ENCODE data around the gene MCC.
A peak's percentile ranks its signal among the peaks of the same experiment; 100 is the strongest.
"Not testable (repeated sequence)": the region's sequence is repeated elsewhere in the genome, so short reads cannot be mapped to it uniquely, and the experiment has no call there.

The MCC gene

DNA sequence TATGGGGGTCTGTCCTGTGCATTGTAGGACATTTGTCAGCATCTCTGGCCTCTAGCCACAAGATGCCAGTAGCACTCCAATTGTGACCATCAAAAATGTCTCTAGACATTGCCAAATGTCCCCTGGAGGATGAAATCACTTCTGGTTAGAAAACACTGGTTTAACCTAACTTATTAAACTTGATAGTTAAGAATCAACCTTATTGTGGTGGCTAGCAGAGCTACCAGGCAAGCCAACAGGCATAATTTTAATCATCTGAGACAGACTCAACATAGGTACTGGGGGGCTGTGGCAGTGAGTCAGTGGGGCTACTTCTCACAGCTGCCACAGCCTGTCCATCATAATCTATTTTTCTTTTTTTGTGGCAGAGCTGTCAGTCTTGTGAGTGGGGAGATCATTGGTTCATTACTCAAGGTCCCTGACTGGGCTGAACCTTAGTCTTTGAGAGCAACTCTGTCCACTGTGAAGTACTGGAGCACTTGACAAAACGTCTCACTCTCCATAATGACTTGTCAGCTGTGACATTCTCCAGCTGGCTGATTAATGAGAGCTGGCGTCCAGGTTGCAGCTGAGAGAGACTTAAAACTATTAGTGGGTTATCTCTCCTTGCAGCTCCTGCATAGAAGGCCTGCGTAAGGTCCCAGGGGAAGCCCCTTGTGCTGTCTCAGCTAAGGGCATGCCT is 403.7 kb downstream of the MCC start:
- DNase-seq (ENCODE audit: low read depth in 2 of 2): no peak

- DNase-seq (ENCODE audit: low read depth in 2 of 2): no peak
These were observed 404.8 kb downstream of the MCC start for GRCh38 chr5:113083481-113083880.

- no peak for DNase-seq (ENCODE audit: low read depth in 2 of 2)
These were observed 405.7 kb downstream of the MCC start for GRCh38 chr5:113082547-113082905.

DNA sequence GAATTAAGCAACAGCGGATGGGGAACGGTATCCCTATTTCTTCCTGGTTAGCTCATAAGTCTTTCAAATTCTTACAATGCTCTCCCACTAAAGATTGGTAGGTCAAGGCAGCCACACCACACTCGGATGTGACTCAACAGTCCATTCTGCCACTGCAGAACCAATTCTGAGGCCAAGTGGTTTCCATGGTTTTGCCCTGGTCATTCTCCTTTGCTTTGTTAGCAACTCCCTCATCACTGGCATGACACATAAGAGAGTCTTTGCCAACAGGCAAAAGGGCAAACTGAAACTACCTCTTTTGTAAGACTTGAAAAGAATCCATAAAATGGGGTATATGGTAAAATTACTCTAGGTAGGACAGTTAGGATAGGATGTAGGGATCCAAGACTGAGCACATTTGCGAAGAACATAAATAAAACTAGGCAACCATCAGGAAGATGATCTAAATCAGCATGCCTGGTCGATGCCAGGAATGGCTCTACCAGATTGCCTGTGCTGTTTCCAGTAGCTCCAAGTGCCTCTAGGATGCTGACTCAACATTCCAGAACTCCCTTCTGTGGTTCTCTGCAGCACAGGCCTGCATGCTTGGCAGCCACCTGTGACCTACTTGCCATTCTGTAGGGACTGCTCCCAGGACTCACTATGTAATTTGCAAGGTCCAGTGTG is 406.2 kb downstream of the MCC start:
- no peak for DNase-seq (ENCODE audit: low read depth in 2 of 2)

DNA sequence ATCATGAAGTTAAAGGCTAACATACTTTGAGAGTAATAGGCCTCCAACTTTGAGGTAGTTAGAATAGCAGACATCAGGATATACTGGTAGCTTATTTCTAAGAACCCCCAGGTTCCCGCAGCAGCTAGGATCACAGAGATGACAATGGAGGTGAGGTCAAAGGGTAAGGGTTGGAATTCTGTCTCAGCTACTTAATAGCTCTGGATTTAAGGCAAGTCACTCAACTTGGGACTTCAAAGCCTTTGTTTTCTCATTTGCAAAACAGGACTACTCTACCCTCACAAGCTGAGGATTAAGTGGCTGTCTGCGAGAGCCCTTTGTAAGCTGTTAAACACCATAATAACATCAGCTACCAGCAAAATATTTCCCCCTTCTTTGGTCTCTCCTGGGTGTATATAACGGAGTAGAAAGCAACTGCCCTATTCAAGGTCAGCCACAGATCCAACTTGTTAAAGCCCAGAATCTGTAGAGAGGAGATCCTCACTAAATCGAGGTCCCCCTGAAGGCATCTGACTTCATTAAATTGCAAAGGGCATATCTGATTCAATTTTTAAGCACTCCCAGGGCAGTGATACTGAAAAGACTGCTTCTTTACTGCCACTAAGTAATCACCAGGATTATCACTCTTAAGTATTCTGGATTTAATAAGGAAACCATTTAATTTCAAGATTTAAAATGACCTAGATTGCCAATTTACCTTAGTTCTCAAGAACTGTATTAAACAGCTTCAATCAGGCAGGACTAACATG is 407.0 kb downstream of the MCC start:
- no peak for DNase-seq (ENCODE audit: low read depth in 2 of 2)

DNA sequence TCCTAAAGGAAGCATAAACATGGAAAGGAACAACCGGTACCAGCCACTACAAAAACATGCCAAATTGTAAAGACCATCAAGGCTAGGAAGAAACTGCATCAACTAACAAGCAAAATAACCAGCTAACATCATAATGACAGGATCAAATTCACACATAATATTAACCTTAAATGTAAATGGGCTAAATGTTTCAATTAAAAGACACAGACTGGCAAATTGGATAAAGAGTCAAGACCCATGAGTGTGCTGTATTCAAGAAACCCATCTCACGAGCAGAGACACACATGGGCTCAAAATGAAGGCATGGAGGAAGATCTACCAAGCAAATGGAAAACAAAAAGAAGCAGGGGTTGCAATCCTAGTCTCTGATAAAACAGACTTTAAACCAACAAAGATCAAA is 411.6 kb downstream of the MCC start:
- DNase-seq (ENCODE audit: low read depth in 2 of 2): not testable (repeated sequence)

DNA sequence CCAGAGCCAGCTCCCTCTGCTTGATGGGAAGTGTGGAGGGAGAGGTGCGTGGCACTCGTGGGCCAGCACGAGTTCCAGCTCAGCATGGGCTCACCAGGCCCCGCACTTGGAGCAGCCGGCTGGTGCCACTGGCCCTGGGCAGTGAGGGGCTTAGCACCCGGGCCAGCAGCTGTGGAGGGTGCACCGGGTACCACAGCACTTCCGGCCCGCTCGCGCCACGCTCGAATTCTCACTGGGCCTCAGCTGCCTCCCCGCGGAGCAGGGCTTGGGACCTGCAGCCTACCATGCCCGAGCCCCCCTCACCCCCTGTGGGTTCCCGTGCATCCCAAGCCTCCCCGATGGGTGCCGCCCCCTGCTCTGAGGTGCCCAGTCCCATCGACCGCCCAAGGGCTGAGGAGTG is 413.2 kb downstream of the MCC start:
- DNase-seq (ENCODE audit: low read depth in 2 of 2): no peak

- DNase-seq (ENCODE audit: low read depth in 2 of 2): peak in 1 of 2 donors; percentile 12
These were observed 414.6 kb downstream of the MCC start for GRCh38 chr5:113073629-113074034.

- no peak for DNase-seq (ENCODE audit: low read depth in 2 of 2)
These were observed 416.9 kb downstream of the MCC start for GRCh38 chr5:113071401-113071800.

DNA sequence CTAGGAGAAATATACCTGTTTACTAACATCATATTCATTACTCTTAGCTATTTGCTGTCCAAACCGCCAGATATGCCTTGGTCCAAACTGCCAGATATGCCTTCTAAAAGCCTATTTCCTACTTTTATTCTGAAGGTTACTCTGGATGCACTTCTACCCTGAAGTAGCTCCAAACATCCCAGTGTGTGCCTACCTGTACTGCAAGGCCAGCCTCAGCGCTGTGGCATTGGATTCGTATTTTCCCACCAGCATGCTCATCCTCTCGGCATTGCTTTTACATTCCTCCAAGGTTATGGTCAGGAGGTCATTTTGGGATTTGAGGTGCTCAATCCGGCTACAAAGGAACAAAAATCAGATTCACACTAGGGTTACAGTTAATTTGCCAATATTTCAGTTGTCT is 417.4 kb downstream of the MCC start:
- no peak for DNase-seq (ENCODE audit: low read depth in 2 of 2)

DNA sequence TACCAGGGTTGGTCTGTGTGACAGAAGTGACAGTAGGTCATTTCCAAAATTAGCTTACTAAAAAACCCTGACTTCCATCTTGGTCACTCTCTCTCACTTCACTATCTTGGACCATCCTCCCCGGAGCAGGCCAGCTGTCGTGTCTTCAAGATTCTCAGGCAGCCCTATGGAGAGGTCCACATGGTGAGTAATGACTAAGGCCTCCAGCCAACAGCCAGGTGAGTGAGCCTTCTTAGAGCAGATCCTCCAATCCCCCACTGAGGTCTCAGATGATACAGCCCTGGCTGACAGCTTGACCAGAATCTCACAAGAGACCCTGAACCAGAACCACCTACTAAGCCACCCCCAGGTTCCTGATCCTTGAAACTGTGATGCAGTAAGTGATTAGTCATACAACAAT is 419.7 kb downstream of the MCC start:
- no peak for DNase-seq (ENCODE audit: low read depth in 2 of 2)

GRCh38 chr5:113067635-113068344 is 420.5 kb downstream of the MCC start:
- DNase-seq (ENCODE audit: low read depth in 2 of 2): no peak

- DNase-seq (ENCODE audit: low read depth in 2 of 2): no peak
These were observed 422.6 kb downstream of the MCC start for GRCh38 chr5:113065626-113066025.

DNA sequence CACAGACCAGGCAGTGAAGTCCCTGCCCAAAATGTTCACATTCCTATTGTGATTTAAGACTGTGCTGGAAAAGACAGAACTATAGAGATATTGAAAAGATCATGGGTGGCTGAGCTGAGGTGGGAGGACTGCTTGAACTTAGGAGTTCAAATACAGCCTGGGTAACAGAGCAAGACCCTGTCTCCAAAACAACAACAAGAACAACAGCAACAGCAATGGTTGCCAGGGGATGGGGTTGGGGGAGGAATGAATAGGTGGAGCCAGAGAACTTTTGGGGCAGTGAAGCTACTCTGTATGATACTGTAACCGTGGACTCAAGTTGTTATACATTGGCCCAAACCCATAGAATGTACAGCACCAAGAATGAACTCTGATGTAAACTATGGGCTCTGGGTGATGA is 423.4 kb downstream of the MCC start:
- no peak for DNase-seq (ENCODE audit: low read depth in 2 of 2)

GRCh38 chr5:113063927-113064326 is 424.3 kb downstream of the MCC start:
- no peak for DNase-seq (ENCODE audit: low read depth in 2 of 2)

DNA sequence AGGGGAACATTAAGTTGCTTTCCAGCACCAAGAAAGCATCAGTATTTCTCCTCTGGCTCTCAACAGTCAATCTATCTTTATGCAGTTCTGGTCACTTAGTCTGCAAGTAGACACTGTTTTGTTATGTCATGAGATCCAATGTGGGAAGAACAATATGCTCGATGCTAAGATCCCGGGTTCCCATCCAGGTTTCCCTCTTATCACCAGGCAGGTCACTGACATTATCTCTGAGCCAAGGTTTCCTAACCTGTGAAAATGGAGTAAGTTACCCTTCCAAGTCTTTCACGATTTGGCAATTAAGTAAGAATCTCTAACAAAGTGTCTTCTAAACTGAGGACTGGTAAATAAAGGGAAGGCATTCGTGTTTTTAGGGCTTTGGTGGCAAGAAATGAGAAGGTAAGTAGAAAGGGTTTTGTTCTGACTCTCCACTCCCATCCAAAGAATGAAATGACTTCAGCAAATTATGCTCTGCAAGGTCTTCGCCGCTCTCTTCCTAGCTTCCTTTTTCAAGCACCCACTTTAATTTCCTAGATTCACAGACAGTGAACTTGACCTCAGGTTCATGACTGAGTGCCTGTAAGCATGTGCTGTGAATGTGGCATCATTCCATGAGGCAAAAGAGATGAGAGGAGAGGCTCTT is 425.3 kb downstream of the MCC start:
- no peak for DNase-seq (ENCODE audit: low read depth in 2 of 2)

GRCh38 chr5:113061846-113062780 is 426.1 kb downstream of the MCC start:
- no peak for DNase-seq (ENCODE audit: low read depth in 2 of 2)

- no peak for DNase-seq (ENCODE audit: low read depth in 2 of 2)
These were observed 427.7 kb downstream of the MCC start for GRCh38 chr5:113060408-113061025.

DNA sequence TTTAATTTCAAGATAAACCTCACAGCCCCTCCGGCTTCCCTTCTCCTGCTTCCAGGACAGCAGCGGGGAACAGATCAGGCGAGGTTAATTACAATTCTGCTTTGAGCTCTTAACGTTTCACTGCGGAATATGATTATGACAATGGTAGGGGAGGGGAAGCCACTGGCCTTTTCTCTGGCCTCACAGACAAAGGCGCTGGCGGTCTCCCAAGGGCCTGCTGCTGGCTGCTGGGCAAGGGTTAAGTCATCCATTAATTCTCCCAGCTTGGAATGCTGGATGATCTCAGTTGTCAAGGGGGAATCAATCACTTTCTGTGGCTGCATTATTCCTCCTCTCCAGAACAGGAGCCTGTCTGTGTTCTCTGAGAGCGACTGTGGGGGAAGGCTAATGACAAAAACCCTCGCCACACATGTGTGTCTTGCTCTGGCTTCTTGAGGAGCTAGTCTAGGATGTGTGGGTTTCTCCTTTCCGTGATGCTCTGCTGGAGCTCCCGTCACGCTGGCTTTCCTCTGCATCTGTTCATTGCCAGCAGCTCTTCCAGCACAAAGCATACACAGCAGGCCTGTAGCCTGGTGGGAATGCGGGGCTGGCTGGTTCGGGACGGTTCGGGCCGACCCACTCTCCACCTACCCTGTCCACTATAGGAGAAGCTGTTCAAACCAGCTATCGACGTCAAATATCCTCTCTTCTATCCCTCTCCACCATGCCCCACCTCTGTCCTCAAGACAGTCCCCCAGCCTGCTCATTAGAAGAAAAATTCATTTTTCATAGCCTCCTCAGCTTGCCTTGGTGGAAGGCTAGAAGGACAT is 428.8 kb downstream of the MCC start:
- DNase-seq (ENCODE audit: low read depth in 2 of 2): no peak
